Panc1 (cell line): ENCODE measurements around the gene CHIC2.
"Not testable (repeated sequence)": the region's sequence is repeated elsewhere in the genome, so short reads cannot be mapped to it uniquely, and the experiment has no call there.

Experiments used
- POLR2AphosphoS5 ChIP-seq: IDR thresholded peaks from 2 replicates; pipeline ENCODE4 v1.6.1; 2012; ENCODE audit warnings: mild to moderate bottlenecking, low read depth, low read length, moderate library complexity
- SIN3A ChIP-seq: IDR thresholded peaks from 2 replicates; pipeline ENCODE4 v1.6.1; 2012; ENCODE audit warnings: low read depth, mild to moderate bottlenecking, low read length, moderate library complexity, borderline replicate concordance; ENCODE audit not compliant: insufficient read depth
- TCF7L2 ChIP-seq: IDR thresholded peaks from 2 replicates; pipeline ENCODE4 v1.6.1; 2011; ENCODE audit warnings: mild to moderate bottlenecking, low read depth, low read length, inconsistent platforms
- TF ChIP-seq, protein P1 (sequence below): fragments of 450-650 bp; IDR thresholded peaks from 2 replicates; pipeline ENCODE4 v1.5.1; 2017; ENCODE audit warnings: mild to moderate bottlenecking
- TF ChIP-seq, protein P2 (sequence below), 2 experiments: IDR thresholded peaks; 2 replicates each; pipeline ENCODE4 v1.6.1; 2011 to 2012; ENCODE audit warnings: low read depth in 2 of 2, control low read depth in 1 of 2, low read length in 1 of 2, mild to moderate bottlenecking in 1 of 2, moderate library complexity in 1 of 2; ENCODE audit not compliant: insufficient read depth in 1 of 2

DNA sequence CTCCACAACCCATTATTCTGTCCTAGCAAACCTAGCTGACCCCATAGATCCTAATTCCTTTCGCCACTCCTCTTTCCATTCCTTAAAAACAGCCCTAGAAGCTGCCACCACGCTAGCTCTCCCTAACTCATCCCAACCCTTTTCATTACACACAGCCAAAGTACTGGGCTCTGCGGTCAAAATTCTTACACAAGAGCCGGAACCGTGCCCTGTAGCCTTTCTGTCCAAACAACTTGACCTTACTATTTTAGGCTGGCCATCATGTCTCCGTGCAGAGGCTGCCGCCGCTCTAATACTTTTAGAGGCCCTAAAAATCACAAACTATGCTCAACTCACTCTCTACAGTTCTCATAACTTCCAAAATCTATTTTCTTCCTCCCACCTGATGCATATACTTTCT lies 41.4 kb downstream of the CHIC2 start:
- TF ChIP-seq, protein P1, sequence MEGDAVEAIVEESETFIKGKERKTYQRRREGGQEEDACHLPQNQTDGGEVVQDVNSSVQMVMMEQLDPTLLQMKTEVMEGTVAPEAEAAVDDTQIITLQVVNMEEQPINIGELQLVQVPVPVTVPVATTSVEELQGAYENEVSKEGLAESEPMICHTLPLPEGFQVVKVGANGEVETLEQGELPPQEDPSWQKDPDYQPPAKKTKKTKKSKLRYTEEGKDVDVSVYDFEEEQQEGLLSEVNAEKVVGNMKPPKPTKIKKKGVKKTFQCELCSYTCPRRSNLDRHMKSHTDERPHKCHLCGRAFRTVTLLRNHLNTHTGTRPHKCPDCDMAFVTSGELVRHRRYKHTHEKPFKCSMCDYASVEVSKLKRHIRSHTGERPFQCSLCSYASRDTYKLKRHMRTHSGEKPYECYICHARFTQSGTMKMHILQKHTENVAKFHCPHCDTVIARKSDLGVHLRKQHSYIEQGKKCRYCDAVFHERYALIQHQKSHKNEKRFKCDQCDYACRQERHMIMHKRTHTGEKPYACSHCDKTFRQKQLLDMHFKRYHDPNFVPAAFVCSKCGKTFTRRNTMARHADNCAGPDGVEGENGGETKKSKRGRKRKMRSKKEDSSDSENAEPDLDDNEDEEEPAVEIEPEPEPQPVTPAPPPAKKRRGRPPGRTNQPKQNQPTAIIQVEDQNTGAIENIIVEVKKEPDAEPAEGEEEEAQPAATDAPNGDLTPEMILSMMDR = not testable (repeated sequence)
- not testable (repeated sequence) for TF ChIP-seq SIN3A, POLR2AphosphoS5, TCF7L2
- TF ChIP-seq, protein P2, sequence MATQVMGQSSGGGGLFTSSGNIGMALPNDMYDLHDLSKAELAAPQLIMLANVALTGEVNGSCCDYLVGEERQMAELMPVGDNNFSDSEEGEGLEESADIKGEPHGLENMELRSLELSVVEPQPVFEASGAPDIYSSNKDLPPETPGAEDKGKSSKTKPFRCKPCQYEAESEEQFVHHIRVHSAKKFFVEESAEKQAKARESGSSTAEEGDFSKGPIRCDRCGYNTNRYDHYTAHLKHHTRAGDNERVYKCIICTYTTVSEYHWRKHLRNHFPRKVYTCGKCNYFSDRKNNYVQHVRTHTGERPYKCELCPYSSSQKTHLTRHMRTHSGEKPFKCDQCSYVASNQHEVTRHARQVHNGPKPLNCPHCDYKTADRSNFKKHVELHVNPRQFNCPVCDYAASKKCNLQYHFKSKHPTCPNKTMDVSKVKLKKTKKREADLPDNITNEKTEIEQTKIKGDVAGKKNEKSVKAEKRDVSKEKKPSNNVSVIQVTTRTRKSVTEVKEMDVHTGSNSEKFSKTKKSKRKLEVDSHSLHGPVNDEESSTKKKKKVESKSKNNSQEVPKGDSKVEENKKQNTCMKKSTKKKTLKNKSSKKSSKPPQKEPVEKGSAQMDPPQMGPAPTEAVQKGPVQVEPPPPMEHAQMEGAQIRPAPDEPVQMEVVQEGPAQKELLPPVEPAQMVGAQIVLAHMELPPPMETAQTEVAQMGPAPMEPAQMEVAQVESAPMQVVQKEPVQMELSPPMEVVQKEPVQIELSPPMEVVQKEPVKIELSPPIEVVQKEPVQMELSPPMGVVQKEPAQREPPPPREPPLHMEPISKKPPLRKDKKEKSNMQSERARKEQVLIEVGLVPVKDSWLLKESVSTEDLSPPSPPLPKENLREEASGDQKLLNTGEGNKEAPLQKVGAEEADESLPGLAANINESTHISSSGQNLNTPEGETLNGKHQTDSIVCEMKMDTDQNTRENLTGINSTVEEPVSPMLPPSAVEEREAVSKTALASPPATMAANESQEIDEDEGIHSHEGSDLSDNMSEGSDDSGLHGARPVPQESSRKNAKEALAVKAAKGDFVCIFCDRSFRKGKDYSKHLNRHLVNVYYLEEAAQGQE (IDR thresholded peaks at IDR 0.05; ENCODE audit: insufficient read depth in 1 of 2, low read depth in 2 of 2, low read length in 1 of 2) = not testable (repeated sequence)
